ENCODE results near the gene CDCA3.
"Not testable (repeated sequence)": the region's sequence is repeated elsewhere in the genome, so short reads cannot be mapped to it uniquely, and the experiment has no call there.

CDCA3 gene

GRCh38 chr12:6888794-6889193 lies 37.7 kb upstream of the CDCA3 start:
- not testable (repeated sequence) for H3K27ac ChIP-seq (ENCODE audit: low read depth, low read length, severe bottlenecking); H3K9me3 ChIP-seq (ENCODE audit: control insufficient read depth, low read length); H3K4me3 ChIP-seq (ENCODE audit: extremely low read depth, insufficient read depth, low read length, poor library complexity, severe bottlenecking)
- 58 to 100% methylated on average over 3 to 4 of the region's 7 CpGs for WGBS, 2 experiments (ENCODE audit: insufficient coverage in 2 of 2)
- H3K36me3 ChIP-seq (ENCODE audit: control insufficient read depth, insufficient read depth, low read length) = peaks cover 13% of the 10 kb centered on the region
- H3K4me1 ChIP-seq (ENCODE audit: control insufficient read depth, insufficient read depth, low read length, poor library complexity, severe bottlenecking) = peaks cover 10% of the 10 kb centered on the region

- 86 to 100% methylated on average over 2 of the region's 2 CpGs for WGBS, 2 experiments (ENCODE audit: insufficient coverage in 2 of 2)
- no peak overlapping the region for H3K27ac ChIP-seq (ENCODE audit: low read depth, low read length, severe bottlenecking)
- H3K4me1 ChIP-seq (ENCODE audit: control insufficient read depth, insufficient read depth, low read length, poor library complexity, severe bottlenecking) = peaks cover 10% of the 10 kb centered on the region
- H3K9me3 ChIP-seq (ENCODE audit: control insufficient read depth, low read length) = no peaks in the 10 kb centered on the region
- peaks cover 15% of the 10 kb centered on the region for H3K36me3 ChIP-seq (ENCODE audit: control insufficient read depth, insufficient read depth, low read length)
- H3K4me3 ChIP-seq (ENCODE audit: extremely low read depth, insufficient read depth, low read length, poor library complexity, severe bottlenecking) = no peak overlapping the region
These were observed 37.3 kb upstream of the CDCA3 start for GRCh38 chr12:6888360-6888759.

GRCh38 chr12:6887460-6887859 lies 36.4 kb upstream of the CDCA3 start:
- Histone ChIP-seq H3K4me1 (ENCODE audit: control insufficient read depth, insufficient read depth, low read length, poor library complexity, severe bottlenecking) (peaks cover 10% of the 10 kb centered on the region), H3K4me3 (ENCODE audit: extremely low read depth, insufficient read depth, low read length, poor library complexity, severe bottlenecking) (no peak overlapping the region), H3K27ac (ENCODE audit: low read depth, low read length, severe bottlenecking) (no peak overlapping the region), H3K9me3 (ENCODE audit: control insufficient read depth, low read length) (no peaks in the 10 kb centered on the region), H3K36me3 (ENCODE audit: control insufficient read depth, insufficient read depth, low read length) (peaks cover 15% of the 10 kb centered on the region)
- 97 to 98% methylated on average over 6 to 7 of the region's 8 CpGs for WGBS, 2 experiments (ENCODE audit: insufficient coverage in 2 of 2)

GRCh38 chr12:6886206-6886999 lies 35.3 kb upstream of the CDCA3 start:
- not testable (repeated sequence) for H3K9me3 ChIP-seq (ENCODE audit: control insufficient read depth, low read length); H3K27ac ChIP-seq (ENCODE audit: low read depth, low read length, severe bottlenecking); H3K4me3 ChIP-seq (ENCODE audit: extremely low read depth, insufficient read depth, low read length, poor library complexity, severe bottlenecking); H3K4me1 ChIP-seq (ENCODE audit: control insufficient read depth, insufficient read depth, low read length, poor library complexity, severe bottlenecking)
- peaks cover 15% of the 10 kb centered on the region for H3K36me3 ChIP-seq (ENCODE audit: control insufficient read depth, insufficient read depth, low read length)
- 0 to 76% methylated on average over 1 to 5 of the region's 15 CpGs for WGBS, 2 experiments (ENCODE audit: insufficient coverage in 2 of 2)

GRCh38 chr12:6884539-6884938 lies 33.5 kb upstream of the CDCA3 start:
- no peak overlapping the region for H3K27ac ChIP-seq (ENCODE audit: low read depth, low read length, severe bottlenecking)

GRCh38 chr12:6883683-6884082 lies 32.6 kb upstream of the CDCA3 start:
- Histone ChIP-seq H3K9me3 (ENCODE audit: control insufficient read depth, low read length) (no peaks in the 10 kb centered on the region), H3K27ac (ENCODE audit: low read depth, low read length, severe bottlenecking) (no peak overlapping the region), H3K4me3 (ENCODE audit: extremely low read depth, insufficient read depth, low read length, poor library complexity, severe bottlenecking) (no peak overlapping the region), H3K4me1 (ENCODE audit: control insufficient read depth, insufficient read depth, low read length, poor library complexity, severe bottlenecking) (no peaks in the 10 kb centered on the region), H3K36me3 (ENCODE audit: control insufficient read depth, insufficient read depth, low read length) (peaks cover 15% of the 10 kb centered on the region)
- WGBS, 2 experiments (ENCODE audit: insufficient coverage in 2 of 2) = 94 to 97% methylated on average over 10 to 11 of the region's 11 CpGs

More at GRCh38 chr12:6884539-6884938, 33.5 kb upstream of the CDCA3 start:
- WGBS, 2 experiments (ENCODE audit: insufficient coverage in 2 of 2) = 81 to 83% methylated on average over 19 to 22 of the region's 22 CpGs
- no peaks in the 10 kb centered on the region for H3K9me3 ChIP-seq (ENCODE audit: control insufficient read depth, low read length)
- no peak overlapping the region for H3K4me3 ChIP-seq (ENCODE audit: extremely low read depth, insufficient read depth, low read length, poor library complexity, severe bottlenecking)
- no peaks in the 10 kb centered on the region for H3K4me1 ChIP-seq (ENCODE audit: control insufficient read depth, insufficient read depth, low read length, poor library complexity, severe bottlenecking)
- H3K36me3 ChIP-seq (ENCODE audit: control insufficient read depth, insufficient read depth, low read length) = peaks cover 15% of the 10 kb centered on the region

GRCh38 chr12:6883252-6883651 lies 32.2 kb upstream of the CDCA3 start:
- peaks cover 15% of the 10 kb centered on the region for H3K36me3 ChIP-seq (ENCODE audit: control insufficient read depth, insufficient read depth, low read length)
- 91 to 100% methylated on average over 2 to 5 of the region's 5 CpGs for WGBS, 2 experiments (ENCODE audit: insufficient coverage in 2 of 2)
- no peak overlapping the region for H3K4me3 ChIP-seq (ENCODE audit: extremely low read depth, insufficient read depth, low read length, poor library complexity, severe bottlenecking)
- H3K4me1 ChIP-seq (ENCODE audit: control insufficient read depth, insufficient read depth, low read length, poor library complexity, severe bottlenecking) = no peaks in the 10 kb centered on the region
- no peaks in the 10 kb centered on the region for H3K9me3 ChIP-seq (ENCODE audit: control insufficient read depth, low read length)
- no peak overlapping the region for H3K27ac ChIP-seq (ENCODE audit: low read depth, low read length, severe bottlenecking)

GRCh38 chr12:6879824-6880223 lies 28.7 kb upstream of the CDCA3 start:
- 94 to 96% methylated on average over 9 to 10 of the region's 11 CpGs for WGBS, 2 experiments (ENCODE audit: insufficient coverage in 2 of 2)
- not testable (repeated sequence) for H3K4me3 ChIP-seq (ENCODE audit: extremely low read depth, insufficient read depth, low read length, poor library complexity, severe bottlenecking); H3K9me3 ChIP-seq (ENCODE audit: control insufficient read depth, low read length); H3K27ac ChIP-seq (ENCODE audit: low read depth, low read length, severe bottlenecking); H3K4me1 ChIP-seq (ENCODE audit: control insufficient read depth, insufficient read depth, low read length, poor library complexity, severe bottlenecking)
- H3K36me3 ChIP-seq (ENCODE audit: control insufficient read depth, insufficient read depth, low read length) = peaks cover 20% of the 10 kb centered on the region

- H3K9me3 ChIP-seq (ENCODE audit: control insufficient read depth, low read length); H3K4me1 ChIP-seq (ENCODE audit: control insufficient read depth, insufficient read depth, low read length, poor library complexity, severe bottlenecking): not testable (repeated sequence)
- H3K4me3 ChIP-seq (ENCODE audit: extremely low read depth, insufficient read depth, low read length, poor library complexity, severe bottlenecking) = peak overlapping the region; percentile 74
- WGBS, 2 experiments (ENCODE audit: insufficient coverage in 2 of 2) = 53 to 65% methylated on average over 6 to 7 of the region's 9 CpGs
- H3K27ac ChIP-seq (ENCODE audit: low read depth, low read length, severe bottlenecking) = peak overlapping the region; percentile 69
- H3K36me3 ChIP-seq (ENCODE audit: control insufficient read depth, insufficient read depth, low read length) = peaks cover 31% of the 10 kb centered on the region
These were observed 22.9 kb upstream of the CDCA3 start for GRCh38 chr12:6874015-6874368.

- Histone ChIP-seq H3K27ac (ENCODE audit: low read depth, low read length, severe bottlenecking) (peak within 1 kb of the TSS; percentile 72), H3K36me3 (ENCODE audit: control insufficient read depth, insufficient read depth, low read length) (peaks cover 31% of the 10 kb centered on the region), H3K4me3 (ENCODE audit: extremely low read depth, insufficient read depth, low read length, poor library complexity, severe bottlenecking) (peak within 1 kb of the TSS; percentile 74), H3K9me3 (ENCODE audit: control insufficient read depth, low read length) (no peaks in the 10 kb centered on the region), H3K4me1 (ENCODE audit: control insufficient read depth, insufficient read depth, low read length, poor library complexity, severe bottlenecking) (peaks cover 12% of the 10 kb centered on the region)
- 0% methylated on average over 51 to 66 of the region's 66 CpGs for WGBS, 2 experiments (ENCODE audit: insufficient coverage in 2 of 2)
These were observed 22.3 kb upstream of the CDCA3 start, which contains the start of gene SPSB2 for GRCh38 chr12:6873094-6874014. TSS of gene SPSB2 (minus strand) at chr12:6873303. CDS start at chr12:6872901, 402 bp downstream.

Measured in mesodermal cell (in vitro differentiated cells).